HG03103 (cell line): ENCODE data around the gene UNC5A.

ENCODE experiments used
- ATAC-seq: cut with Tn5 transposase; IDR thresholded peaks from one replicate; pipeline ENCODE4 v1.9.1; 2021; ENCODE audit warnings: low read depth; ENCODE audit not compliant: unreplicated experiment

UNC5A gene

GRCh38 chr5:176912115-176912514 is 101.8 kb downstream of the UNC5A start:
- ATAC-seq, result no peak

DNA sequence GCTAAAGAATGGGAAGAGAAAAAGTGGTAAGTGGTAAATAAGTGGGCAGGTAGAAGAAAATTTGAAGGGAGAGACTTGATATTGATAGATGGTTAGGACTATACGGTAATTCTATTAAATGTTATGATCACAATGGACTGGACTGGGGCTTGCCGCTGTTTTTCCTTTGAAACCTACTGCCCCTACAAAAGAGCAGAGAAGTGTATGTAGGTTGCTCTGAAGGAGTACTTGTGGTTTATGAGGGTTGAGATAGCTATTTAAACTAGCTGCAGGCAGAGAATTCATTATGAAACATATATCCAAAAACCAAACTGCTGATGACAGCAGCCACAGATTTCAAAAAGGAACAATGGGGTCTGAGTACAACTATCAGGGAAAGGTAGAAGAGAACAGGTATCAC is 105.5 kb downstream of the UNC5A start:
- no peak for ATAC-seq

DNA sequence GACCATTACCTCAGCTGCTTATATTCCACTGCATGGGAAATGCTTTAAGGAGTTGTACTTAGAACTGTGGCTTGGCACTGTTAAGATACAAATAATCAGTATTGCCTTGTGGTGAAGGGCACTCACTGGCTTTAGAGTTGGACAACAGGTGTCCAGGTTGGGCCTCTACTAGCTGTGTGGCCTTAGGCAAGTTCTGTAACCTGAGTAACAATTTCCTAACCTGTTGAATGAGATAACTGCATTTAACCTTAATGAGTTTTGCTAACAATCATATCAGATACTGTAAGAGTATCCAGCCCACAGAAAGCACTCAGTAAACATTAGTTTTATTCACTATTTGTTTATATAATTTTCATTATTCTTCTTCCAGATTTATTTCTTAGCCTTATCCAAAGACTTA is 106.0 kb downstream of the UNC5A start:
- no peak for ATAC-seq

DNA sequence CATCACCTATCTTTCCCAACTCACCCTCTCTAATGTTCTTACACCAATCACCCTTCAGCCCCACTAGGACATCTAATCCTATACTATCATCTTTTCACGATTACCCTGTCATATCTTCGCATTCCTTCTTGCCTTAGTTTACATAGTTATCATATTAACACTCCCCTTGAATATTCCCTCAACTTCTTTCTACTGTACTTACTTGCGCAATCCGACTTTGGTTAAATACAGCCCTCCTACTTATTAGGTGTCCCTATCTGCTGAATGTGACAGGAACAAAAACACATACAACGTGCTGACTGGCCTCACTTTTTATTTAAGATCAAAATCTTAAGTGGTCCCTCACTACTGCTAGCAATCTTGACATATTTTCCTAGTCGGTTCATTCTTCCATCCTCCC is 108.3 kb downstream of the UNC5A start:
- ATAC-seq, result no peak

- no peak for ATAC-seq
Measured at GRCh38 chr5:176921714-176922113, 111.4 kb downstream of the UNC5A start.

GRCh38 chr5:176922817-176923216 is 112.5 kb downstream of the UNC5A start:
- no peak for ATAC-seq

GRCh38 chr5:176927562-176927961 is 117.2 kb downstream of the UNC5A start:
- no peak for ATAC-seq

- ATAC-seq, result no peak
Measured at GRCh38 chr5:176929654-176930053, 119.3 kb downstream of the UNC5A start.
